IPS-18a (cell line): ENCODE data around the gene DEK.

Source experiments
- H3K27ac ChIP-seq: one replicate; pipeline ENCODE4 v1.5.1; 2013; ENCODE audit warnings: low read length
- H3K27me3 ChIP-seq: one replicate; pipeline ENCODE4 v1.6.1; 2013; ENCODE audit warnings: mild to moderate bottlenecking, low read length; ENCODE audit not compliant: control insufficient read depth, insufficient read depth
- H3K36me3 ChIP-seq: one replicate; pipeline ENCODE4 v1.6.1; 2013; ENCODE audit warnings: low read depth, low read length; ENCODE audit not compliant: control insufficient read depth
- H3K4me1 ChIP-seq: one replicate; pipeline ENCODE4 v1.6.1; 2013; ENCODE audit warnings: low read depth, low read length; ENCODE audit not compliant: control insufficient read depth
- H3K4me3 ChIP-seq: one replicate; pipeline ENCODE4 v1.5.1; 2013; ENCODE audit warnings: low read length
- H3K9ac ChIP-seq: one replicate; pipeline ENCODE4 v1.6.1; 2013; ENCODE audit warnings: mild to moderate bottlenecking, low read length, moderate library complexity
- H3K9me3 ChIP-seq: one replicate; pipeline ENCODE4 v1.6.1; 2013; ENCODE audit warnings: low read depth, low read length; ENCODE audit not compliant: control insufficient read depth

The DEK gene

GRCh38 chr6:18281564-18281963 lies 17.2 kb upstream of the DEK start:
- Histone ChIP-seq H3K9ac (no peak overlapping the region), H3K36me3 (no peaks in the 10 kb centered on the region), H3K4me3 (no peak overlapping the region), H3K27ac (no peak overlapping the region), H3K27me3 (peaks cover 34% of the 10 kb centered on the region), H3K9me3 (no peaks in the 10 kb centered on the region), H3K4me1 (peaks cover 4% of the 10 kb centered on the region)

- Histone ChIP-seq H3K4me1 (peaks cover 4% of the 10 kb centered on the region), H3K27me3 (peaks cover 49% of the 10 kb centered on the region), H3K4me3 (no peak overlapping the region), H3K9ac (no peak overlapping the region), H3K27ac (no peak overlapping the region), H3K9me3 (no peaks in the 10 kb centered on the region), H3K36me3 (no peaks in the 10 kb centered on the region)
These were observed 15.8 kb upstream of the DEK start for GRCh38 chr6:18280084-18280483.

GRCh38 chr6:18279422-18279821 lies 15.1 kb upstream of the DEK start:
- Histone ChIP-seq H3K9ac (no peak overlapping the region), H3K27me3 (peaks cover 52% of the 10 kb centered on the region), H3K27ac (no peak overlapping the region), H3K4me3 (no peak overlapping the region), H3K4me1 (peaks cover 4% of the 10 kb centered on the region), H3K9me3 (no peaks in the 10 kb centered on the region), H3K36me3 (no peaks in the 10 kb centered on the region)

GRCh38 chr6:18277237-18278006 lies 13.1 kb upstream of the DEK start:
- no peaks in the 10 kb centered on the region for H3K36me3 ChIP-seq
- peaks cover 4% of the 10 kb centered on the region for H3K4me1 ChIP-seq
- H3K9me3 ChIP-seq, result no peaks in the 10 kb centered on the region
- H3K9ac ChIP-seq, result peak overlapping the region; percentile 12
- H3K4me3 ChIP-seq, result peak overlapping the region; percentile 62
- peaks cover 52% of the 10 kb centered on the region for H3K27me3 ChIP-seq
- no peak overlapping the region for H3K27ac ChIP-seq

GRCh38 chr6:18276610-18277236 lies 12.4 kb upstream of the DEK start:
- Histone ChIP-seq H3K9ac (peak overlapping the region; percentile 12), H3K4me1 (peaks cover 4% of the 10 kb centered on the region), H3K27me3 (peaks cover 52% of the 10 kb centered on the region), H3K9me3 (no peaks in the 10 kb centered on the region), H3K4me3 (peak overlapping the region; percentile 62), H3K27ac (no peak overlapping the region), H3K36me3 (no peaks in the 10 kb centered on the region)

- Histone ChIP-seq H3K9ac (no peak overlapping the region), H3K36me3 (no peaks in the 10 kb centered on the region), H3K27me3 (peaks cover 4% of the 10 kb centered on the region), H3K4me1 (peaks cover 4% of the 10 kb centered on the region), H3K4me3 (no peak overlapping the region), H3K27ac (no peak overlapping the region), H3K9me3 (no peaks in the 10 kb centered on the region)
These were observed 5.9 kb upstream of the DEK start for GRCh38 chr6:18270216-18270615.

- Histone ChIP-seq H3K4me3 (no peak overlapping the region), H3K27ac (no peak overlapping the region), H3K9ac (no peak overlapping the region), H3K4me1 (peaks cover 9% of the 10 kb centered on the region), H3K27me3 (no peaks in the 10 kb centered on the region), H3K36me3 (no peaks in the 10 kb centered on the region), H3K9me3 (no peaks in the 10 kb centered on the region)
These were observed 5.4 kb upstream of the DEK start for GRCh38 chr6:18269717-18270116.

GRCh38 chr6:18269253-18269652 lies 4.9 kb upstream of the DEK start:
- Histone ChIP-seq H3K9ac (no peak overlapping the region), H3K4me1 (peaks cover 9% of the 10 kb centered on the region), H3K27me3 (no peaks in the 10 kb centered on the region), H3K4me3 (no peak overlapping the region), H3K27ac (no peak overlapping the region), H3K9me3 (no peaks in the 10 kb centered on the region), H3K36me3 (no peaks in the 10 kb centered on the region)

GRCh38 chr6:18268066-18268465 lies 3.7 kb upstream of the DEK start:
- Histone ChIP-seq H3K9me3 (no peaks in the 10 kb centered on the region), H3K27ac (no peak overlapping the region), H3K36me3 (no peaks in the 10 kb centered on the region), H3K4me1 (peaks cover 9% of the 10 kb centered on the region), H3K9ac (no peak overlapping the region), H3K4me3 (no peak overlapping the region), H3K27me3 (no peaks in the 10 kb centered on the region)

GRCh38 chr6:18266523-18266912 lies 2.2 kb upstream of the DEK start:
- Histone ChIP-seq H3K9ac (no peak overlapping the region), H3K4me3 (no peak overlapping the region), H3K9me3 (no peaks in the 10 kb centered on the region), H3K36me3 (peaks cover 5% of the 10 kb centered on the region), H3K4me1 (peaks cover 18% of the 10 kb centered on the region), H3K27ac (no peak overlapping the region), H3K27me3 (no peaks in the 10 kb centered on the region)

GRCh38 chr6:18265787-18266522 lies 1.6 kb upstream of the DEK start:
- no peaks in the 10 kb centered on the region for H3K27me3 ChIP-seq
- no peak overlapping the region for H3K4me3 ChIP-seq
- peaks cover 18% of the 10 kb centered on the region for H3K4me1 ChIP-seq
- H3K27ac ChIP-seq, result no peak overlapping the region
- H3K9ac ChIP-seq, result no peak overlapping the region
- H3K9me3 ChIP-seq, result no peaks in the 10 kb centered on the region
- peaks cover 5% of the 10 kb centered on the region for H3K36me3 ChIP-seq
